GM19238 (cell line): ENCODE data around the gene TMEM129.

Source experiments
- DNase-seq: peaks from one replicate; pipeline ENCODE4 v3.0.0; 2011; ENCODE audit warnings: low spot score; ENCODE audit not compliant: insufficient read length

Gene TMEM129

DNA sequence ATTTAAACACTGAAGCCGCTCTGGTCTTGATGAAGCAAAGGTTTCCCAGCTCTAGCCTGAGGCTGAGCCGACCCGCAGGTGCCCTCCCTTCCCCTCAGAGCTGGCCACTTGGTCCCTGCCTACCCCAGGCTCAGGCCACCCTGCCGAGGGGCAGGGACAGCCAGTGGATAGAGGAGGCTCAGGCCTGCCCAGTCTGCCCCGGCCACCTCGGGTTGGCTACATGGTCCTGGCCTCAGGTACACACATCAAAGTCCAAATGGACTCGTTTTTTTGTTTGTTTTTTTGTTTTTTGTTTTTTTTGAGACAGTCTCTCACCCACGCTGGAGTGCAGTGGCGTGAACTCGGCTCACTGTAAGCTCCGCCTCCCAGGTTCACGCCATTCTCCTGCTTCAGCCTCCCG lies 24.0 kb upstream of the TMEM129 start:
- DNase-seq: no peak

DNA sequence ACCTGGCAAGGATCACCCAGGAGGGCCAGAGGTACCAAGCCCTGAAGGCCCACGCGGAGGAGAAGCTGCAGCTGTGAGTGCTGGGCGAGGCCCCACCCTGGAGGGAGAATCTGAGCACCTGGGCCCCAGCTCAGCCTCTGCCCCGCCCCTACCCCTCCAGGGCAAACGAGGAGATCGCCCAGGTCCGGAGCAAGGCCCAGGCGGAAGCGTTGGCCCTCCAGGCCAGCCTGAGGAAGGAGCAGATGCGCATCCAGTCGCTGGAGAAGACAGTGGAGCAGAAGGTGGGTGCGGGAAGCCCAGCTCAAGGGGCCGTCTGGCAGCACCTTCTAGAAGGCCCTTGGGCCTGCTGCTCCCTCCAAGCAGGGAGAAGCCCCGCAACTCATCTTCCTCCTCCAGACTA lies 23.4 kb upstream of the TMEM129 start:
- DNase-seq: no peak

DNA sequence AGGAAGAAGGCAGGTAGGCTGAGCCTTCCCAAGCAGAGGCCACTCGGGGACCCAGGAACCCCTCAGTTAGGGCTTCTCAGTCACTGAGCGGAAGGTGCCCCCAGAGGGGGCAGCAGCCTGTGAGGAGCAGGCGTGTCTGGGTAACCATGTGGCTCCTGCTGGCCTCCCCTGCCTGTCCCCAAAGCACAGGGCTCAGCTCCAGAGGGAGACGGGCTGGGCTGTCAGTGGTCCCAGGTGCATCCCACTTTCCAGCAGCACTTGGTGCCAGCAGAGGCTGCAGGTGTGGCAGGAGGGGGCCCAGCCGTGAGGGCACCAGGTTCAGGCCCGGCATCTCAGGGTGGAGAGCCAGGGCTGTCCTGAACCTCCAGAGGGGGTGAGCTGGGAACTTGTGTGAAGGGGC lies 22.9 kb upstream of the TMEM129 start:
- DNase-seq: no peak

DNA sequence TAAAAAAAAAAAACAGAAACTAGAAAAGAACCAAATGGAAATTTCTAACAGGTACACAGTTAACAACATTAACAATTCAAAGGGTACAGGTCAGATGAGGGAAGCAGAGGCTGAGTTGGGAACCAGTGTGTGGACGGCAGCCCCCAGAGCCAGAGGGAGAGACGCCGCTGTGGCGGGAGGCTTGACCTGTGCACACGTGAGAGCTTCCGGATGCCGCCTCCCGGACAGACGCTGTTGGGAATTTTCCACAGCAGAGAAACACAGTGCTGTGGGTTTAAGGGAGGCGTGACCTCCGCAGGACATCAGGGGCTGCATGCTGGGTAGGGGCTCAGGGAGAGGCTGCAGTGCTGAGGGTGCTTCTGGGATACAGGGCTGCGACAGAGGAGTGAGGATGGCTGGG lies 22.4 kb upstream of the TMEM129 start:
- no peak for DNase-seq

DNA sequence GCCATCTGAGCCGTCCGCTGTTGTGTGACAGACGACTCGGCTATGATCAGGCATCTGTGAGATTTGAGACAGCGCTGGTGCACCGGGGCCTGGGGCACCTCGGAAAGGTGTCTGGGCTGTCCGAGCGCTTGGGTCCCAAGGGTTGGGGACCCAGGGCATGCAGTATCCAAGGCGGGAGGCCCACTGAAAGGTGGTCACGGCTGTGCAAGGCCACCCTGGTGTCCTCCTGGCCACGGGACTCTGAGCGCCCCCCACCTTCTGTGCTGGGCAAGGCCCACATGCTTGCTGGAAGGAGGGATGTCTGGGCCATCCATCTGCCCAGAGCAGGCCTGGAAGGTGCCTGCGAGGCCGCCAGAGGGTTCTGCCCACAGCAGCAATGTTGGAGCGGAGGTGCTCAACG lies 20.1 kb upstream of the TMEM129 start:
- no peak for DNase-seq

DNA sequence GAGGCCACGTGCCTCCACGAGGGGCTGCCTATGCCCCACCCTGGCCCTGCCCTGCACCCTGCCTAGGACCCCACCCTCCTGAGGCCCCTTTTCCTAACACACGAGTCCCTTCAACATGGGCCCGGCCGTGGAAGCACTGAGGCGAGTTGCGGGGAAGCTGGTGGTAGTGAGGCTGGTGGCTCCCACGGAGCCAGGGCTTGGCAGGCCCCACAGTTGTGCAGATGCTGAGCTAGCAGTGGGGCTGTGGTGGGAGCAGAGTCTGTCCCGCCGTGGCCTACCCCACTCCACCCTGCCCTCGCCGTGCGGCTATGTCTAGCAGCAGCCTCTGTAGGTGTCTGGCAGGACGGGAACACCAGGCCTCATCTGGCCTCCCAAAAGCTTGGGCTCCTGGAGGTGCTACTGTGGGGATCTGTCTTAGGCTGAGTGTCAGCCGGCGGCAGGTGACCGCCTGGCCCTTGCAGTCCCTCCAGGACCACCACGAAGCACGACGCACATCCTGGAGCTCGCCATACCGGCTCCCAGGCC lies 19.0 kb upstream of the TMEM129 start:
- DNase-seq: no peak

DNA sequence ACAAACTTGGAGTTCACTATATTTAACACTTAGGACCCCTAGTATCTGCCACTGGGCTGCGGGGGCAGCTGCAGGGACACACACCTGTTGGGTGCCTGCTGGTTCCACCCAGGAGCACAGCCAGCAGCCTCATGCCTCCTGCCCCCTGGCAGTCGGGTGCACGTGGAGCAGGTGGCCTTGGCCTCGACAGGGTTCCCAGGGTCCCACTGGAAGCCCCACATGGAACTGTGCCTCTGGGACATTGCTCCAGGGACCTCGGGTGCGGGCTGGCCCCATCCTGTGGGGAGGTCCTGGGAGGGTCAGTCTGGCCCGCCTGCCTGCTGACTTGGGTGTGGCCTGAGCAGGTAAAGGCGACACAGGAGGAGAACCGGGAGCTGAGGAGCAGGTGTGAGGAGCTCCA lies 18.2 kb upstream of the TMEM129 start:
- DNase-seq: no peak

DNA sequence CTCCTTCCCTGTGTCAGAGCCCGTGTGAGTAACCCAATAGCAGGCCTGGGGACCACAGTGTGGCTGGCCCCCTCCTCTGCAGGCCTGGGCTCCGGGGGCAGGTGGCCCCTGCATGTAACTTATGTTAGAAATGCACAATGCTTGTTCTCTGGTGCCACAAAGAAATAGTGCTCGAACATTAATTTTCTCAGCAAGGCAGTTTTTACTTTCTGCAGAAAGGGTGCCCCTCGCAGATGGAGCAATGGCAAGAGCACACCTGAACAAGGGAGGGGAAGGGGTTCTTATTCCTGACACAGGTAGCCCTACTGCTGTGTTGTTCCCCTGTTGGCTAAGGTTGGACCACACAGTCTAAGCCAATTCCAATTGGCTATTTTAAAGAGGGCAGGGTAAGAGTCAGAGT lies 17.3 kb upstream of the TMEM129 start:
- DNase-seq: no peak

DNA sequence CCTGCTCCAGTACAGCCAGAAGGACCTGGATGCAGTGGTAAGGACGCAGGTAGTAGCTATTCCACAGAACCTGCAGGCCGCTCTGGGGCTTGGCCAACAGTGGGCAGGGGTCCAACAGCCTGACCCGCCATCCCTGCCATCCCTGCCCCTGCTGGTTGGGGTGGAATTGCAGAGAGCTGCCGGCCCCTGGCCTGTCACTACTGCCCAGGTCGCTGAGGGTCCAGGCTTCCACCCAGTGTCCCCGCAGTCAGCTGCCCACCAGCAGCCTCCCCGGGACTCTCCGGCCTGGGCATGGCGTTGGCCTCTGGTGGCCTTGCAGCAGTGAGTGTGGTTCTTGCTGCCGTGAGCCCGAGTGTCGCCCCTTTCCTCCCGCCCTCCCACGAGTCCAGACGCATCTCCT lies 16.5 kb upstream of the TMEM129 start:
- DNase-seq: no peak

DNA sequence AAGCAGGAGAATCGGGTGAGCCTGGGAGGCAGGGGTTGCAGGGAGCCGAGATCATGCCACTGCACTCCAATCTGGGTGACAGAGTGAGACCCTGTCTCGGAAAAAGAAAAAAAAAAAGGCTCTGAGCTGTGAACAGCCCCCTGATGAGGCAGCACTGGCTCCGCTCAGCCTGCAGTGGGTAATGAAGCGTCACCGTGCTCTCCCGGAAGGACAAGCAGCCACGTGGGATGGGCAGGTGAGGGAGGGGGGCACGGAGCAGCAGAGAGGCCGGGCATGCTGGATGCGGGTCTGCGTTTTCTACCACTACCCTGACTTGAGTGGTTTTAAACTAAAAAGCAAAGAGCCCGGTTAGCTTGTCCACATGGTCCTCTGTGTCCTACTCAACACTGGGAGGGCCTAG lies 15.7 kb upstream of the TMEM129 start:
- no peak for DNase-seq

DNA sequence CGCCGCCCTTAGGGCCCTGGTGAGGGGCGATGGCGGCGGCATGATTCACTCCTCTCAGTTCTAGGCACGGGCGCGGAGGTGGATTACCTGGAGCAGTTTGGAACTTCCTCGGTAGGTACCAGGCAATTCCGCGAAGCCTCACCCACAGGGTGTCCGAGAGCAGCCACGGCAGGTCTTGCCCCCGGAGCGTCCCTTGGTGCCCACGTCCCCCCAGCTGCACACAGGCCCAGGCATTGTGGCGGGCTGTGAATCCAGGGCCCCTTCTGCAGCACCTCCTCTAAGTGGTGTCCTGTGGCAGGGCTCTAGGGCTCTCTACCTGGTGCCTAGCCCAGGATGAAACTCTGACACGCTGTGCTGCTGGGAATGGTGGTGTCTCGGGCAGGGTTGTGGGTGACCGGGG lies 14.1 kb upstream of the TMEM129 start:
- no peak for DNase-seq

DNA sequence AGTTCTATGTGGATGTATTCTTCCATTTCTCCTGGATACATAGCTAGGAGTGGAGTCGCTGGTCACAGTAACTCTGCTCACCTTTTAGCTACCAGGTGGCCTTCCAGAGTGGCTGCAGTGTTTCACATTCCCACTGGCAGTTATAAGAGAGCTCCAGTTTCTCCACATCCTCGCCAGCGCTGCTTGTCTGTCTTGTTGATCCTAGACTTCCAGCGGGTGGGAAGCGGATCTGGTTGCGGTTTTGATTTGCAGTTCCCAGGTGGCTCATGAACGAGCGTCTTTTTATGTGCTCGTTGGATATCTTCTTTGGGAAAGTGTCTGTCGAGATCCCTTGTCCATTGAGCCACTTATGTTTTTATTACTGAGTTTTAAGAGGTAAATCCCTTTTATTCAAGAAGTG lies 11.8 kb upstream of the TMEM129 start:
- DNase-seq: no peak

DNA sequence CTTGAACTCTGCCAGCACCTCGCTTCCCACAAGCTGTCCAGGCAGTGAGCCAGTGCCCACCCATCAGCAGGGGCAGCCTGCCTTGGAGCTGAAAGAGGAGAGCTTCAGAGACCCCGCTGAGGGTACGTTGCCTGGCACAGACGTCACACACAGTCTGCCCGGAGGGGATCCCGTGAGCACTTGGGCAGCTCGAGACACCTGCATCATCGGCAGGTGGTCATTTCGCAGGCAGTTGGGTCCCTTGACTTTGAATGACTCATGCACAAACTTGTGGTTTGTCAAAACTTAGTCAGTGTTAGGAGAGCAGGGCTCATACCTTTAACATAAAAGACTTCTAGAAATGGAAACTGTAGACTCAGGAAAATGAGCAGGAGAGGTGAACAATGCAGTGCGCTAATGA lies 10.1 kb upstream of the TMEM129 start:
- no peak for DNase-seq

DNA sequence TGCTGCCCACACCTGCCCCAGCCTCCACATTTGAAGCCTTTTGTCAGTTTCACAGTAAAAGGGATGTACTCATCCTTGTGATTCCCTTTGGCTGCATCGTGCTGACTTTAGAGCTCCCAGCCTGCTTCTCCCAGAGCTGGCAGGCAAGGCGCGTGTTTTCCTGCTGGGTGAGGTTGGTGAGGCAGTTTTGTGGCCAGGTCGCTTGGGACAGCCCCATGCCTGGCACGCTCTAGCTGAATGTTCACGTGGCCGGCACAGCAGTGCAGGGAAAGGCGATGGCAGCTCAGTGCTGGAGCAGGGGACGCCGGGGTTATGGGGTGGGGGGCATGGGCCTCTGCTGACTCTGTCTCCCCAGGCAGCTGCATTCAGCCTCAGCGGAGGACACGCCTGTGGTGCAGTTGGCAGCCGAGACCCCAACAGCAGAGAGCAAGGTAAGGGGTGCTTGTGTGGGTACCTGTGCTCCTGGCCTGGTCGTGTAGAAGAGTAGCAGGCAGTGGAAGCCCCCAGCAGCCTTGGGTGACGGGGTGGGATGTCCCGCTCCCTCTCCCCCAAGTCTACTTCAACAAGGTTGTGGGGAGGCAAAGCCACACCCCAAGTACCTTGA lies 9.5 kb upstream of the TMEM129 start:
- no peak for DNase-seq

DNA sequence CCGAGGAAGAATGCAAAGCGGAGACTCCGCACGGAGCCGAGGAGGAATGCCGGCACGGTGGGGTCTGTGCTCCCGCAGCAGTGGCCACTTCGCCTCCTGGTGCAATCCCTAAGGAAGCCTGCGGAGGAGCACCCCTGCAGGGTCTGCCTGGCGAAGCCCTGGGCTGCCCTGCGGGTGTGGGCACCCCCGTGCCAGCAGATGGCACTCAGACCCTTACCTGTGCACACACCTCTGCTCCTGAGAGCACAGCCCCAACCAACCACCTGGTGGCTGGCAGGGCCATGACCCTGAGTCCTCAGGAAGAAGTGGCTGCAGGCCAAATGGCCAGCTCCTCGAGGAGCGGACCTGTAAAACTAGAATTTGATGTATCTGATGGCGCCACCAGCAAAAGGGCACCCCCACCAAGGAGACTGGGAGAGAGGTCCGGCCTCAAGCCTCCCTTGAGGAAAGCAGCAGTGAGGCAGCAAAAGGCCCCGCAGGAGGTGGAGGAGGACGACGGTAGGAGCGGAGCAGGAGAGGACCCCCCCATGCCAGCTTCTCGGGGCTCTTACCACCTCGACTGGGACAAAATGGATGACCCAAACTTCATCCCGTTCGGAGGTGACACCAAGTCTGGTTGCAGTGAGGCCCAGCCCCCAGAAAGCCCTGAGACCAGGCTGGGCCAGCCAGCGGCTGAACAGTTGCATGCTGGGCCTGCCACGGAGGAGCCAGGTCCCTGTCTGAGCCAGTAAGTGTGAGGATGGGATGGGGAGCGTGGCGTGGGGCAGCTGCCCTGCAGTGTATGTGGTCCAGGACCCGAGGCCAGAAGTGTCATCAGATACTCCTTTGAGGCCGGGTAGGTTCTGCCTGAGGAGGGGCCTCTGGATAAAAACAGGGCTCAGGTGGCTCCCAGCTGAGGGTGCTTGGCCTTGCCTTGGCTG lies 7.2 kb upstream of the TMEM129 start:
- DNase-seq: no peak

DNA sequence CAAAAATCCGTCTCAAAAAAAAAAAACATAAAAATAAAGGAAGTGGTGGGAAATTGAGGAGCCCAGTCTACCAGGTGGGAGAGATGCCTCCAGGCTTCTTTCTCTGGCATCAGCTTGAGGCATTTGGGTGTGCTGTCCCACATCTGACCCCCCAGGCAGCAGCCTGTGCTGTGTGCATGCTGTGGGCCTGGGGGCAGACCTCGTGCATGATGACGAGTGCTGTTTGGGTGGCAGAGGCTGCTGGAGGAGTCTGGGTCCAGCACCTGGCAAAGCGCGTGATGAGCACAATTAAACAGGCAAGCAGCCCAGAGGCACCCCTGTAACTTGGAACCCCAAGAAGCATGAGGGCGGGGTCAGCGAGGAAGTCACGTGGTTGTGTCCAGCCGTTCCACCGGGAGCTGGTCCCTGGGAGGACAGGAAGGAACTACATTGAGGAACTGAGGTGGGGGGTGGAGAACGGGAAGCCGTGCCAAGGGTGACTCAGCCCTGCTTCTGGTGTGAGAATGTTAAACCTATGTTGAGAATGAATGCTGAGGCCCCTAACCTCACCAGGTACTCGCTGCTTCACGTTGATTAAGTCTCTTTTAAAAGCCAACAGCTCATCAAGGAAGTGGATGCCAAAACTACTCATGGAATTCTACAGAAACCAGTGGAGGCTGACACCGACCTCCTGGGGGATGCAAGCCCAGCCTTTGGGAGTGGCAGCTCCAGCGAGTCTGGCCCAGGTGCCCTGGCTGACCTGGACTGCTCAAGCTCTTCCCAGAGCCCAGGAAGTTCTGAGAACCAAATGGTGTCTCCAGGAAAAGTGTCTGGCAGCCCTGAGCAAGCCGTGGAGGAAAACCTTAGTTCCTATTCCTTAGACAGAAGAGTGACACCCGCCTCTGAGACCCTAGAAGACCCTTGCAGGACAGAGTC lies 6.3 kb upstream of the TMEM129 start:
- DNase-seq: no peak

DNA sequence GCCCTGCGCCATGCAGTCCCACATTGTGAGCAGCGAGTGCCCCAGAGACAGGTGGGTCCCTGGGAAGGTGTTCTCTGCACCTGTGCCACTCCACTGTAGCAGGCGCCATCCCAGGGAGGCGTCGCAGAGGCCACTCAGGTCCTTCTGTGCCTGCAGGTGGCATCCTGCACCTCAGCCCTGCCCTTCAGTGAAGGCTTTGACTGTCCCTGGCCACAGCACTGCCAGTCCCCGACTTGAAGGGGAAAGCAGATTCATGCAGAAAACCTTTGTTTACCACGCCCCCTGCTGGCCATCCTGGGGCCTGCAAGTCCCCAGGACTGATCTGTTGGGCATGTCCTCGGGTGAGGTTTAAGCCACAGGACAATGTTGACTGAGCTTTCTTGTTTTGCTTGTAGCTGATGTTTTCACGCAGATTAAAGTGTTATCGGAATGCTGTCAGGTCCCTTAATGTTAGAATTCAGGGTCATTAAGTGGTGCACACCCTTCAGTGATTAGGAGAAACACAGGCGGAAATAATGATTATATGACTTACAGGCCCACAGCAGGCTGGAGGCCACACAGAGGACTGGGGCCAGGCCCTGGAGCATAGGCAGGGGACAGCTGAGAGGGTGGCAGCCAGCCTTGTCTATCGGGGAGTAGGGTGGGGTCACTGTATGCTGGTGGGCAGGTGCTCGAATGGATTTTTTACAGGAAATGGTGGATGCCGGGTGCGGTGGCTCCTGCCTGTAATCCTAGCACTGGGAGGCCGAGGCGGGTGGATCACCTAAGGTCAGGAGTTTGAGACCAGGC lies 5.2 kb upstream of the TMEM129 start:
- peak; percentile 74 for DNase-seq

DNA sequence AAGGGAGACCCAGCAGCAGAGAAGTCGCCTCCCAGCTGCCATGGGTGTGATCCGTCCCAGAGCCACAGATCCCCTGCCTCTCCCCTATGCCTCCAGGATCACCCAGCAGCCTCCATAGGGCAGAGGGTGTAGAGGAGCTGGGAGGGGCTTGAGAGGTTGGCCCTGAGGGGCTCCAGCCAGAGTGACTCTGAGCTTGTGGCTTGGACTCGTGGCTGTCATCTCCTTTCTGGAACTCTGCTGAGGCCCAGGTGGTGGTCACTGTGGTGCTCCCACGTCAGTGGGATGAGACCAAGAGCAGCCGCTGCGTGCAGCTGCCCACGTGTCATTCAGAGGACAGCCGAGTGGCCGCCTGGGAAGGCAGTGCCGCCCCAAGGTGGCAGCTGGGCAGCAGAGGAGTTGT lies 4.4 kb upstream of the TMEM129 start:
- DNase-seq: no peak

DNA sequence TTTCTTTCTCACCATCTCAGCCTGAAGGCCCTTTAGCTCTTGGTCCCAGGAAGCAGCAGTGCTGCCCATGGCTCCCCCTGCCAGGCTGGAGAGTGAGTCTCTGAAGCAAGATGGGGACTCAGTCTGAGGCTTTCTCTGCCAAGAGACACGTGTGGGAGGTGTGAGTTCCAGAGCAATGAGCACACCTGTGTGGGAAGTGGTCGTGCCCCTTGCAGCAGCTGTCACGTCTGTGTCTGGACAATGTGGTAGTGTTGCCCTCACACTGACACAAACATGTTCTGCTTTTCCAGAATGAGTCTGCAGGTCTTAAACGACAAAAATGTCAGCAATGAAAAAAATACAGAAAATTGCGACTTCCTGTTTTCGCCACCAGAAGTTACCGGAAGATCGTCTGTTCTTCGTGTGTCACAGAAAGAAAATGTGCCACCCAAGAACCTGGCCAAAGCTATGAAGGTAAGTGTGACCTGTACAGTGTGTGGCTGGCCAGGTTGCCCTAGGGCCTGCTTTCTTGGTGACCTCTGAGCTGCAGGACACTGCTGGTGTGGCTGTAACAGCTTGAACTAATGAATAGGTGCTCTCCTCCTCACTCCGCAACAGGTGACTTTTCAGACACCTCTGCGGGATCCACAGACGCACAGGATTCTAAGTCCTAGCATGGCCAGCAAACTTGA lies 2.1 kb upstream of the TMEM129 start:
- DNase-seq: no peak

DNA sequence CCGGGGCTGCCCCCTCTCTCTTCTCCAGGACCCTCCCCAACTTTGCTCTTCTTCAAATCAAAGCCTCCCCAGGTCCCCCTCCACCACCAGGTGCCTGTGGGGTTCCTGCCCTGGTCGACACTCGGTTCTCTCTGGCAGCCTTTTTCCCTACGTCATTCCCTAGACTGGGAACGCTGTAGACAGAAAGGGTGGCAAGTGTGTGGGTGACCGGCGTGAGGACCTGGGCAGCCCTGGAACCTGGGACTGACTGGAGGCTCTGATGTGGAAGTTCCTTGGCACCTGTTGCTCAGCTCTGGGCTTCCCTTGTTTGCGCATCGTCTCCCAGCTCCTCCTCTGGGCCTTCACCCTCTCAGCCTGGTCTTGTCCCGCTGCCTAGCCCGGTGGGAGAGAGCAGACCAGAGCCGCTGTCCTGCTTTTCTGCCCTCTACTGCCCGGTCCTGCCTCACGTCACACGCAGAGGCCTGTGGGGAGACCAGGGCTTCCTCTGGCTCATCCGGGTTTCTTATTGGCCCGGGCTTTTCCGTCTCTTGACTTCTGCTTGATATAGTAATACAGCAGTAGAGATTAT lies 1.5 kb upstream of the TMEM129 start:
- no peak for DNase-seq
